Common myeloid progenitor, CD34-positive (primary cell): ENCODE measurements around the gene RBPMS2.

ENCODE experiments used
- CTCF ChIA-PET: fragments of 350-600 bp; sonication (Branson Sonifier 250); formaldehyde crosslinking; loops from one replicate; lab custom pipeline; 2021; ENCODE audit warnings: antibody characterized with exemption; lab: Charles Lee
- POLR2A ChIA-PET: fragments of 350-600 bp; sonication (Branson Sonifier 250); formaldehyde crosslinking; loops from one replicate; lab custom pipeline; 2021; ENCODE audit warnings: antibody characterized with exemption; lab: Charles Lee
- DNase-seq, 3 donors: peaks; one replicate each; pipeline versions ENCODE4 v3.0.0 to v3.0.0-alpha.2; 2013
- H3K27ac ChIP-seq, 2 experiments: 1 replicate in 1 of 2; 2 replicates in 1 of 2; pipeline ENCODE4 v1.7.0; 2013; ENCODE audit warnings: inconsistent platforms in 2 of 2, low read length in 2 of 2, mild to moderate bottlenecking in 2 of 2, low read depth in 1 of 2, moderate library complexity in 1 of 2; ENCODE audit not compliant: severe bottlenecking in 2 of 2, insufficient read depth in 1 of 2, poor library complexity in 1 of 2
- H3K27me3 ChIP-seq, 5 experiments: replicated peaks in 2 of 5; 1 replicate in 3 of 5; 2 replicates in 2 of 5; pipeline versions ENCODE4 v1.6.1 to v1.7.0; 2013; ENCODE audit warnings: low read length in 4 of 5, mild to moderate bottlenecking in 2 of 5, moderate library complexity in 2 of 5, inconsistent platforms in 1 of 5; ENCODE audit not compliant: insufficient read depth in 5 of 5, control insufficient read depth in 4 of 5
- H3K36me3 ChIP-seq, 4 experiments: 1 replicate in 2 of 4; 2 replicates in 2 of 4; pipeline versions ENCODE4 v1.6.1 to v1.7.0; 2013; ENCODE audit warnings: low read length in 3 of 4, control low read depth in 1 of 4, mild to moderate bottlenecking in 1 of 4; ENCODE audit not compliant: control insufficient read depth in 4 of 4, insufficient read depth in 4 of 4
- H3K4me1 ChIP-seq, 4 experiments: 1 replicate in 3 of 4; 2 replicates in 1 of 4; pipeline versions ENCODE4 v1.6.1 to v1.7.1; 2013; ENCODE audit warnings: low read length in 3 of 4, mild to moderate bottlenecking in 3 of 4, control low read depth in 1 of 4, inconsistent platforms in 1 of 4, moderate library complexity in 1 of 4; ENCODE audit not compliant: control insufficient read depth in 4 of 4, insufficient read depth in 4 of 4; ENCODE audit errors: control extremely low read depth in 1 of 4
- H3K4me3 ChIP-seq, 7 experiments: 1 replicate in 4 of 7; 2 replicates in 3 of 7; pipeline versions ENCODE4 v1.5.1 to v1.7.0; 2013; ENCODE audit warnings: mild to moderate bottlenecking in 7 of 7, low read length in 6 of 7, moderate library complexity in 6 of 7, inconsistent platforms in 2 of 7, low read depth in 2 of 7, control low read depth in 1 of 7; ENCODE audit not compliant: insufficient read depth in 4 of 7, control insufficient read depth in 1 of 7; ENCODE audit errors: extremely low read depth in 1 of 7
- H3K9me3 ChIP-seq, 5 experiments: 1 replicate in 4 of 5; 2 replicates in 1 of 5; pipeline versions ENCODE4 v1.6.1 to v1.7.1; 2013; ENCODE audit warnings: low read length in 4 of 5, mild to moderate bottlenecking in 2 of 5, inconsistent platforms in 1 of 5, low read depth in 1 of 5, moderate library complexity in 1 of 5; ENCODE audit not compliant: control insufficient read depth in 4 of 5, insufficient read depth in 2 of 5; ENCODE audit errors: control extremely low read depth in 1 of 5
- WGBS: methylation state at CpG from one replicate; pipeline ENCODE4 v1.1.5; 2013; ENCODE audit not compliant: insufficient coverage; 5-methylcytosine and 5-hydroxymethylcytosine counted together

RBPMS2 gene

GRCh38 chr15:64761156-64761555 is 14.2 kb downstream of the RBPMS2 start:
- Histone ChIP-seq H3K36me3 (no peaks in the 10 kb centered on the region), H3K4me3 (no peak overlapping the region), H3K27ac (no peak overlapping the region), H3K27me3 (no peaks in the 10 kb centered on the region), H3K4me1 (no peaks in the 10 kb centered on the region), H3K9me3 (no peaks in the 10 kb centered on the region)
- CTCF ChIA-PET, result interaction anchor here (1.8 to 2.7 kb wide), 2 partner anchors 19 to 48 kb away, joined by 4 to 8 read pairs; no protein-coding TSS in a partner anchor
- POLR2A ChIA-PET, result no interaction called here
- WGBS, result 79% methylated on average over 6 of the region's 11 CpGs
- DNase-seq, result no peak

- POLR2A ChIA-PET, result no interaction called here
Measured at GRCh38 chr15:64760056-64760455, 15.3 kb downstream of the RBPMS2 start.

GRCh38 chr15:64755427-64755940 is 19.9 kb downstream of the RBPMS2 start:
- ChIA-PET POLR2A (no interaction called here), CTCF (no interaction called here)
- no peak overlapping the region for H3K4me3 ChIP-seq
- no peaks in the 10 kb centered on the region for H3K36me3 ChIP-seq
- 88% methylated on average over 6 of the region's 10 CpGs for WGBS
- H3K9me3 ChIP-seq, result no peaks in the 10 kb centered on the region
- no peak overlapping the region for H3K27ac ChIP-seq
- no peaks in the 10 kb centered on the region for H3K27me3 ChIP-seq
- no peak for DNase-seq
- no peaks in the 10 kb centered on the region for H3K4me1 ChIP-seq

More at GRCh38 chr15:64760056-64760455, 15.3 kb downstream of the RBPMS2 start:
- H3K4me1 ChIP-seq, result no peaks in the 10 kb centered on the region
- H3K27me3 ChIP-seq, result no peaks in the 10 kb centered on the region
- no peaks in the 10 kb centered on the region for H3K9me3 ChIP-seq
- WGBS, result 97% methylated on average over 5 of the region's 8 CpGs
- no peak for DNase-seq
- no peak overlapping the region for H3K4me3 ChIP-seq
- no peak overlapping the region for H3K27ac ChIP-seq
- no peaks in the 10 kb centered on the region for H3K36me3 ChIP-seq
- CTCF ChIA-PET, result interaction anchor here (0.6 to 3.0 kb wide), 6 partner anchors 12 to 277 kb away, joined by 3 to 13 read pairs (median 4); no protein-coding TSS in a partner anchor

GRCh38 chr15:64754663-64755426 is 20.5 kb downstream of the RBPMS2 start:
- no peak overlapping the region for H3K27ac ChIP-seq
- H3K27me3 ChIP-seq, result no peaks in the 10 kb centered on the region
- POLR2A ChIA-PET, result no interaction called here
- H3K4me3 ChIP-seq, result no peak overlapping the region
- H3K36me3 ChIP-seq, result no peaks in the 10 kb centered on the region
- no peaks in the 10 kb centered on the region for H3K9me3 ChIP-seq
- CTCF ChIA-PET, result no interaction called here
- H3K4me1 ChIP-seq, result no peaks in the 10 kb centered on the region
- WGBS, result 82% methylated on average over 9 of the region's 14 CpGs
- DNase-seq, result no peak

- no peaks in the 10 kb centered on the region for H3K4me1 ChIP-seq
- no peak overlapping the region for H3K27ac ChIP-seq
- ChIA-PET POLR2A (no interaction called here), CTCF (interaction anchor here (1.3 kb wide), 1 partner anchor 57 kb away, joined by 3 read pairs; no protein-coding TSS in a partner anchor)
- no peak overlapping the region for H3K4me3 ChIP-seq
- 98% methylated on average over 13 of the region's 16 CpGs for WGBS
- H3K9me3 ChIP-seq, result no peaks in the 10 kb centered on the region
- no peak for DNase-seq
- H3K27me3 ChIP-seq, result peaks cover 0 to 3% (median 0%) of the 10 kb centered on the region in 5 experiments
- H3K36me3 ChIP-seq, result no peaks in the 10 kb centered on the region
Measured at GRCh38 chr15:64753480-64754185, 21.8 kb downstream of the RBPMS2 start.

GRCh38 chr15:64751464-64751863 is 23.9 kb downstream of the RBPMS2 start:
- CTCF ChIA-PET, result no interaction called here

More at GRCh38 chr15:64751464-64751863, 23.9 kb downstream of the RBPMS2 start:
- Histone ChIP-seq H3K27me3 (peaks cover 0 to 4% (median 0%) of the 10 kb centered on the region in 5 experiments), H3K4me3 (no peak overlapping the region), H3K36me3 (no peaks in the 10 kb centered on the region), H3K9me3 (no peaks in the 10 kb centered on the region), H3K27ac (no peak overlapping the region), H3K4me1 (peaks cover 3 to 12% (median 10%) of the 10 kb centered on the region in 4 experiments)
- 86% methylated on average over 12 of the region's 13 CpGs for WGBS
- DNase-seq, result no peak
- POLR2A ChIA-PET, result no interaction called here
